ENCODE results near the gene SMPDL3A.

DNA sequence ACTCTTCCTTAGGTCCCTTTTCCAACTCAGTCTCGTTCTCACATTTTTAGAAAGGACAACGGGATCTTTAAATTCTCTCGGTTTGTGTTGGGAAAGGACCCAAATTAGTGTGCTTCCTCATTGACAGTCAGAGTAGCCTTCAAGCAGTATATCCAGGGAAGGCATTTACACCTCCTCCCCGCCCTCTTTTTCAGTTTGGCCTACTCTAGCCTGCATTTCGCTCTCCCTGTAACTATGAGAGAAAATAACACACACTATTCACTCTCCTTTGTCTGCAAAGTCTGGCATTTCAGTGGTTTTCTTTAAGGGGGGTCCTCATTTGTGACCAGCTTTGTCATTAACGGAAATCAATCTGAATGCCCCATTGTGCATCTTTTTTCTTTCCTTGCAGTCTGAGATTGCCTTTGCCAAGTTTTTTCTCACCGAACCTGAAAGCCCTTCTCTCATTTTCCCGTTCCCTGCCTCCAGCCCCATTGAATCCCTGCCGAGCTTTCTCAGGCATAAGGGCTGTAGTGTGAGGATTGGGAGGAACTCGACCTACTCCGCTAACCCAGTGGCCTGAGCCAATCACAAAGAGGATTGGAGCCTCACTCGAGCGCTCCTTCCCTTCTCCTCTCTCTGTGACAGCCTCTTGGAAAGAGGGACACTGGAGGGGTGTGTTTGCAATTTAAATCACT is 9.9 kb upstream of the SMPDL3A start:
- no peak for TF ChIP-seq CTCF (IDR thresholded peaks at IDR 0.05; ENCODE audit: extremely low read depth in 1 of 2, insufficient read depth in 1 of 2, low read depth in 1 of 2, low read length in 2 of 2)
- no peak for TF ChIP-seq JUN (IDR thresholded peaks at IDR 0.05; ENCODE audit: borderline replicate concordance, insufficient read depth, insufficient read length, low read depth)
- TF ChIP-seq POLR2AphosphoS5 (IDR thresholded peaks at IDR 0.05; ENCODE audit: insufficient read depth, low read depth, low read length): no peak
- no peak for TF ChIP-seq EZH2 (IDR thresholded peaks at IDR 0.05; ENCODE audit: borderline replicate concordance, low read depth, low read length, severe bottlenecking)

All from endothelial cell of umbilical vein (primary cell).